CD14-positive monocyte (primary cell): ENCODE results near the gene CDCA3. TPM values are rescaled to one million over a fixed set of nuclear protein-coding genes. Genes with fewer than 3 reads are reported as not detected.

Experiments used
- DNase-seq, 3 donors: peaks; one replicate each; pipeline ENCODE4 v3.0.0-alpha.2; 2011 to 2022
- H2AFZ ChIP-seq: 2 replicates; pipeline ENCODE4 v1.6.0; 2012; ENCODE audit warnings: mild to moderate bottlenecking, low read depth, low read length, inconsistent platforms; ENCODE audit not compliant: insufficient read depth, poor library complexity, severe bottlenecking
- H3K27ac ChIP-seq, 2 donors: 1 replicate in 1 of 2; 2 replicates in 1 of 2; pipeline ENCODE4 v1.5.1; 2012 to 2013; ENCODE audit warnings: low read length in 2 of 2, control low read depth in 1 of 2, inconsistent platforms in 1 of 2, low read depth in 1 of 2, mild to moderate bottlenecking in 1 of 2
- H3K27me3 ChIP-seq, 2 donors: one replicate each; pipeline versions ENCODE4 v1.6.0 to v1.6.1; 2011 to 2013; ENCODE audit warnings: low read length in 2 of 2; ENCODE audit not compliant: control insufficient read depth in 2 of 2, insufficient read depth in 2 of 2
- H3K36me3 ChIP-seq, 2 donors: replicated peaks in 1 of 2; 1 replicate in 1 of 2; 2 replicates in 1 of 2; pipeline versions ENCODE4 v1.5.1 to v1.6.1; 2012 to 2013; ENCODE audit warnings: low read length in 2 of 2, control low read depth in 1 of 2, inconsistent platforms in 1 of 2, mild to moderate bottlenecking in 1 of 2; ENCODE audit not compliant: insufficient read depth in 2 of 2, control insufficient read depth in 1 of 2
- H3K4me1 ChIP-seq, 2 donors: 1 replicate in 1 of 2; 2 replicates in 1 of 2; pipeline versions ENCODE4 v1.5.1 to v1.6.1; 2012 to 2013; ENCODE audit warnings: low read length in 2 of 2, control low read depth in 1 of 2, inconsistent platforms in 1 of 2, mild to moderate bottlenecking in 1 of 2, moderate library complexity in 1 of 2; ENCODE audit not compliant: insufficient read depth in 2 of 2, control insufficient read depth in 1 of 2
- H3K4me2 ChIP-seq: replicated peaks from 2 replicates; pipeline ENCODE3; 2012; ENCODE audit warnings: low read length, moderate library complexity, mild to moderate bottlenecking; ENCODE audit not compliant: poor library complexity, severe bottlenecking; ENCODE audit errors: extremely low read depth
- H3K4me3 ChIP-seq, 3 experiments: fragments of 200-600 bp in 1 of 3; sonication (generic) in 1 of 3; replicated peaks in 1 of 3; 1 replicate in 2 of 3; 2 replicates in 1 of 3; pipeline ENCODE4 v1.5.1; 2011 to 2013; ENCODE audit warnings: low read length in 3 of 3, mild to moderate bottlenecking in 3 of 3, control low read depth in 2 of 3, low read depth in 2 of 3, inconsistent platforms in 1 of 3, moderate library complexity in 1 of 3
- H3K79me2 ChIP-seq: 2 replicates; pipeline ENCODE4 v1.6.0; 2012; ENCODE audit warnings: mild to moderate bottlenecking, control low read depth, inconsistent platforms, low read length, moderate library complexity; ENCODE audit not compliant: insufficient read depth
- H3K9ac ChIP-seq: 2 replicates; pipeline ENCODE4 v1.6.0; 2017; ENCODE audit warnings: low read length, mild to moderate bottlenecking; ENCODE audit not compliant: insufficient read depth, poor library complexity, severe bottlenecking
- H3K9me3 ChIP-seq, 2 donors: replicated peaks in 1 of 2; 1 replicate in 1 of 2; 2 replicates in 1 of 2; pipeline versions ENCODE4 v1.5.1 to v1.6.1; 2012 to 2013; ENCODE audit warnings: low read length in 2 of 2, control low read depth in 1 of 2; ENCODE audit not compliant: control insufficient read depth in 1 of 2, insufficient read depth in 1 of 2
- H4K20me1 ChIP-seq: 2 replicates; pipeline ENCODE4 v1.6.0; 2012; ENCODE audit warnings: mild to moderate bottlenecking, low read length, control low read depth, moderate library complexity; ENCODE audit not compliant: insufficient read depth
- H3K27ac Mint-ChIP-seq, 7 donors: one replicate each; pipeline ENCODE4 v1.8.0; 2020; ENCODE audit warnings: mild to moderate bottlenecking in 7 of 7, mixed read lengths in 7 of 7, moderate library complexity in 6 of 7, inconsistent platforms in 2 of 7
- H3K27me3 Mint-ChIP-seq, 3 donors: one replicate each; pipeline ENCODE4 v1.8.0; 2021 to 2022; ENCODE audit warnings: low read depth in 3 of 3, mild to moderate bottlenecking in 3 of 3, mixed read lengths in 3 of 3, moderate library complexity in 3 of 3, inconsistent platforms in 1 of 3
- H3K36me3 Mint-ChIP-seq, 2 donors: one replicate each; pipeline ENCODE4 v1.8.0; 2020; ENCODE audit warnings: mixed read lengths in 2 of 2, inconsistent platforms in 1 of 2, mild to moderate bottlenecking in 1 of 2
- H3K4me1 Mint-ChIP-seq: one replicate; pipeline ENCODE4 v1.8.0; 2020; ENCODE audit warnings: mild to moderate bottlenecking, mixed read lengths
- H3K4me3 Mint-ChIP-seq, 2 donors: one replicate each; pipeline ENCODE4 v1.8.0; 2020; ENCODE audit warnings: mild to moderate bottlenecking in 2 of 2, mixed read lengths in 2 of 2, moderate library complexity in 1 of 2
- H3K9me3 Mint-ChIP-seq, 7 donors: one replicate each; pipeline ENCODE4 v1.8.0; 2020 to 2022; ENCODE audit warnings: mixed read lengths in 7 of 7, mild to moderate bottlenecking in 6 of 7, moderate library complexity in 6 of 7, inconsistent platforms in 2 of 7
- CTCF ChIP-seq: fragments of 200-600 bp; IDR thresholded peaks from one replicate; pipeline ENCODE4 v1.8.0; 2022; ENCODE audit warnings: antibody characterized with exemption, mild to moderate bottlenecking
- WGBS: methylation state at CpG from one replicate; pipeline ENCODE4 v1.1.5; 2013; ENCODE audit warnings: missing lambda C conversion rate; ENCODE audit not compliant: insufficient coverage; 5-methylcytosine and 5-hydroxymethylcytosine counted together
- intact Hi-C, 2 donors: fragments of 100-400 bp; cut with micrococcal nuclease; formaldehyde crosslinking; loops; one replicate each; pipeline versions ENCODE4 v1.15.0 to v1.15.1; 2023
- polyA plus RNA-seq, 3 donors: library from polyadenylated mRNA; depleted of rRNA in 1 of 3; unstranded in 2 of 3; stranded (reverse) in 1 of 3; fragments of 300-500 nt in 2 of 3; fragments of >200 nt in 1 of 3; fragmentation: Illumina TruSeq in 2 of 3; gene quantifications; 1 replicate in 2 of 3; 2 replicates in 1 of 3; pipeline ENCODE4 v1.2.3, GENCODE V29; 2012 to 2021

Gene CDCA3
- polyA plus RNA-seq, 3 donors: 0.57 to 0.61 (median 0.59) TPM

- Histone ChIP-seq H3K36me3 (peaks cover 60 to 66% of the 10 kb centered on the region in 2 donors), H2AFZ (no peak overlapping the region), H3K4me1 (peaks cover 20 to 38% of the 10 kb centered on the region in 2 donors), H3K9me3 (no peaks in the 10 kb centered on the region), H3K27me3 (peaks cover 0 to 6% of the 10 kb centered on the region in 2 donors), H3K4me3 (no peak overlapping the region), H4K20me1 (peaks cover 56% of the 10 kb centered on the region), H3K27ac (no peak overlapping the region), H3K4me2 (no peak overlapping the region), H3K9ac (no peak overlapping the region), H3K79me2 (peaks cover 5% of the 10 kb centered on the region)
- peaks cover 34% of the 10 kb centered on the region for H3K4me1 Mint-ChIP-seq
- no peak overlapping the region for H3K27ac Mint-ChIP-seq
- H3K27me3 Mint-ChIP-seq: peaks cover 3 to 11% (median 7%) of the 10 kb centered on the region in 3 donors
- peaks cover 60 to 66% of the 10 kb centered on the region in 2 donors for H3K36me3 Mint-ChIP-seq
- DNase-seq: peak in 1 of 3 donors; percentile 1
- H3K9me3 Mint-ChIP-seq: peaks cover 0 to 2% (median 0%) of the 10 kb centered on the region in 7 donors
- WGBS: 92% methylated on average over 4 of the region's 5 CpGs
- H3K4me3 Mint-ChIP-seq: no peak overlapping the region
- intact Hi-C loops: no loop called here
- TF ChIP-seq CTCF: no peak
Observed at GRCh38 chr12:6818645-6819044, 32.4 kb downstream of the CDCA3 start.

- Histone ChIP-seq H3K4me2 (no peak overlapping the region), H2AFZ (no peak overlapping the region), H3K9me3 (no peaks in the 10 kb centered on the region), H3K36me3 (peaks cover 60 to 66% of the 10 kb centered on the region in 2 donors), H4K20me1 (peaks cover 58% of the 10 kb centered on the region), H3K4me3 (no peak overlapping the region), H3K27ac (no peak overlapping the region), H3K4me1 (peaks cover 20 to 35% of the 10 kb centered on the region in 2 donors), H3K79me2 (peaks cover 5% of the 10 kb centered on the region), H3K27me3 (peaks cover 0 to 6% of the 10 kb centered on the region in 2 donors), H3K9ac (no peak overlapping the region)
- Mint-ChIP-seq H3K4me3 (no peak overlapping the region), H3K4me1 (peaks cover 35% of the 10 kb centered on the region), H3K27ac (no peak overlapping the region), H3K9me3 (peaks cover 0 to 2% (median 0%) of the 10 kb centered on the region in 7 donors), H3K27me3 (peaks cover 3 to 9% (median 5%) of the 10 kb centered on the region in 3 donors), H3K36me3 (peaks cover 60 to 66% of the 10 kb centered on the region in 2 donors)
- WGBS: 93% methylated on average over 6 of the region's 10 CpGs
- no peak for DNase-seq
- intact Hi-C loops: no loop called here
- TF ChIP-seq CTCF: no peak
Observed at GRCh38 chr12:6818222-6818621, 32.9 kb downstream of the CDCA3 start.
